ENCODE measurements around the gene GTF3C4.
A peak's percentile ranks its signal among the peaks of the same experiment; 100 is the strongest.

The GTF3C4 gene, protein sequence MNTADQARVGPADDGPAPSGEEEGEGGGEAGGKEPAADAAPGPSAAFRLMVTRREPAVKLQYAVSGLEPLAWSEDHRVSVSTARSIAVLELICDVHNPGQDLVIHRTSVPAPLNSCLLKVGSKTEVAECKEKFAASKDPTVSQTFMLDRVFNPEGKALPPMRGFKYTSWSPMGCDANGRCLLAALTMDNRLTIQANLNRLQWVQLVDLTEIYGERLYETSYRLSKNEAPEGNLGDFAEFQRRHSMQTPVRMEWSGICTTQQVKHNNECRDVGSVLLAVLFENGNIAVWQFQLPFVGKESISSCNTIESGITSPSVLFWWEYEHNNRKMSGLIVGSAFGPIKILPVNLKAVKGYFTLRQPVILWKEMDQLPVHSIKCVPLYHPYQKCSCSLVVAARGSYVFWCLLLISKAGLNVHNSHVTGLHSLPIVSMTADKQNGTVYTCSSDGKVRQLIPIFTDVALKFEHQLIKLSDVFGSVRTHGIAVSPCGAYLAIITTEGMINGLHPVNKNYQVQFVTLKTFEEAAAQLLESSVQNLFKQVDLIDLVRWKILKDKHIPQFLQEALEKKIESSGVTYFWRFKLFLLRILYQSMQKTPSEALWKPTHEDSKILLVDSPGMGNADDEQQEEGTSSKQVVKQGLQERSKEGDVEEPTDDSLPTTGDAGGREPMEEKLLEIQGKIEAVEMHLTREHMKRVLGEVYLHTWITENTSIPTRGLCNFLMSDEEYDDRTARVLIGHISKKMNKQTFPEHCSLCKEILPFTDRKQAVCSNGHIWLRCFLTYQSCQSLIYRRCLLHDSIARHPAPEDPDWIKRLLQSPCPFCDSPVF

DNA sequence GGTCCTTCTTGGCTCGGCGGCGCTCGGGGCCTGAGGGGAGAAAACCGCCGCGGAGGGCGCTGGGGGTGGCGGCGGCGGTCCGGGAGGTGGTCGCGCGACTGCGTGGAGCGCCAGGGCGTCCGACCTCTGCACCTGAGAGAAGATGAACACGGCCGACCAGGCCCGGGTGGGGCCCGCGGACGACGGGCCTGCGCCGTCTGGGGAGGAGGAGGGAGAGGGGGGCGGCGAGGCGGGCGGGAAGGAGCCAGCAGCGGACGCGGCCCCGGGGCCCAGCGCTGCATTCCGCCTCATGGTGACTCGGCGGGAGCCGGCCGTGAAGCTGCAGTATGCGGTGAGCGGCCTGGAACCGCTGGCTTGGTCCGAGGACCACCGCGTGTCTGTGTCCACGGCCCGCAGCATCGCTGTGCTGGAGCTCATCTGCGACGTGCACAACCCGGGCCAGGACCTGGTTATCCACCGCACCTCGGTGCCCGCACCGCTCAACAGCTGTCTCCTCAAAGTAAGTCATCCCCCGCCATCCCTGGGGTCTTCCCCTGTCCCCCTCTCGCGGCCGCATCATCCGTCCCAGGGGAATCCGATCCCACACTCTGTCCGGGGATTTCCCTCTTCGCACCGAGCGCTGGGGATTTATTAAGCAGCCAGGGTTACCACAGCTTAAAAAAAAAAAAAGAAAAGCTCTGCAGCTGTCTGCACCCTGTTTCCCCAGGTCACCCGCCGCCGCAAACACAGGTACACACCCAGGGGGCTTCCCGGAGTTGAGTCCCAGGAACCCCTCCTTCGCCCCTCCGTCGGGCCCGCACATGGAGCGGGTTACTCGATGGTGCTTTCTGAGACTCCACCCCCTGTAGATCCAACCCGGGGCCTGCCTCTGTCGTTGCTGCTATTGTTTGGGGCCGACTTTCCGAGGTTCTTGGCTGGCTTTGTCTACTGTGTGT, at the start of gene GTF3C4:
Gene GTF3C4, plus strand, starts transcription at position 8 of the 935 bp plus-strand sequence. Its CDS starts 135 bp downstream, at position 143.
- DNase-seq (ENCODE audit: extremely low read depth, insufficient read length), result peak; percentile 70
- H3K27me3 ChIP-seq (replicated peaks; ENCODE audit: control insufficient read depth, insufficient read depth, low read length), result no peaks in the 10 kb centered on the region
- H3K36me3 ChIP-seq (ENCODE audit: control insufficient read depth, insufficient read depth, low read length), result no peaks in the 10 kb centered on the region
- TF ChIP-seq, protein P1, sequence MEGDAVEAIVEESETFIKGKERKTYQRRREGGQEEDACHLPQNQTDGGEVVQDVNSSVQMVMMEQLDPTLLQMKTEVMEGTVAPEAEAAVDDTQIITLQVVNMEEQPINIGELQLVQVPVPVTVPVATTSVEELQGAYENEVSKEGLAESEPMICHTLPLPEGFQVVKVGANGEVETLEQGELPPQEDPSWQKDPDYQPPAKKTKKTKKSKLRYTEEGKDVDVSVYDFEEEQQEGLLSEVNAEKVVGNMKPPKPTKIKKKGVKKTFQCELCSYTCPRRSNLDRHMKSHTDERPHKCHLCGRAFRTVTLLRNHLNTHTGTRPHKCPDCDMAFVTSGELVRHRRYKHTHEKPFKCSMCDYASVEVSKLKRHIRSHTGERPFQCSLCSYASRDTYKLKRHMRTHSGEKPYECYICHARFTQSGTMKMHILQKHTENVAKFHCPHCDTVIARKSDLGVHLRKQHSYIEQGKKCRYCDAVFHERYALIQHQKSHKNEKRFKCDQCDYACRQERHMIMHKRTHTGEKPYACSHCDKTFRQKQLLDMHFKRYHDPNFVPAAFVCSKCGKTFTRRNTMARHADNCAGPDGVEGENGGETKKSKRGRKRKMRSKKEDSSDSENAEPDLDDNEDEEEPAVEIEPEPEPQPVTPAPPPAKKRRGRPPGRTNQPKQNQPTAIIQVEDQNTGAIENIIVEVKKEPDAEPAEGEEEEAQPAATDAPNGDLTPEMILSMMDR (IDR thresholded peaks at IDR 0.05; ENCODE audit: insufficient read depth, low read length, poor library complexity, severe bottlenecking), result no peak
- H3K4me3 ChIP-seq (replicated peaks; ENCODE audit: low read depth, low read length), result peak within 1 kb of the TSS; percentile 96

DNA sequence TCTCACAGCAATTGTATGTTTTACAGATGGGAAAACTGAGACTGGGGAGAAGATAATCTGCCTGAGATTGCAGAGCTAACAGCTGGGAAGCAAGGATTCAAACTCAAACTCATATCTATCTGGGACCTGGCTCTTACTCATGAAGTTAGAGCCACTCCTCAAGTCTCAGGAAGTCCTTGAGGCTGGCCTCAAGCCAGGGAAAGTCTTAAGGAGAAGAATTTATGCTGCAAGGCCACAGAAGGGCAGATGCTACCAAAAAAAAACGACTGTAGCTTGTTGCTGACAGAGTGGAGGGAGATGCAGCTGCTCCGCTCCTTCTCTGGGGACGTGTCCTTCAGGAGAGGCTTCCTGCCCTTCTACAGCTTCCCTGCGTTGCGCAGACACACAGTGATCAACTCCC, 48.1 kb upstream of the GTF3C4 start:
- TF ChIP-seq, protein P1 (IDR thresholded peaks at IDR 0.05; ENCODE audit: insufficient read depth, low read length, poor library complexity, severe bottlenecking), result no peak
- H3K4me3 ChIP-seq (replicated peaks; ENCODE audit: low read depth, low read length), result no peak overlapping the region
- no peaks in the 10 kb centered on the region for H3K27me3 ChIP-seq (replicated peaks; ENCODE audit: control insufficient read depth, insufficient read depth, low read length)
- no peak for DNase-seq (ENCODE audit: extremely low read depth, insufficient read length)
- peaks cover 14% of the 10 kb centered on the region for H3K36me3 ChIP-seq (ENCODE audit: control insufficient read depth, insufficient read depth, low read length)

- DNase-seq (ENCODE audit: extremely low read depth, insufficient read length), result no peak
- Histone ChIP-seq H3K27me3 (replicated peaks; ENCODE audit: control insufficient read depth, insufficient read depth, low read length) (no peaks in the 10 kb centered on the region), H3K4me3 (replicated peaks; ENCODE audit: low read depth, low read length) (no peak overlapping the region), H3K36me3 (ENCODE audit: control insufficient read depth, insufficient read depth, low read length) (peaks cover 20% of the 10 kb centered on the region)
- TF ChIP-seq, protein P1 (IDR thresholded peaks at IDR 0.05; ENCODE audit: insufficient read depth, low read length, poor library complexity, severe bottlenecking), result no peak
Measured at GRCh38 chr9:132626285-132626684, 44.0 kb upstream of the GTF3C4 start.

DNA sequence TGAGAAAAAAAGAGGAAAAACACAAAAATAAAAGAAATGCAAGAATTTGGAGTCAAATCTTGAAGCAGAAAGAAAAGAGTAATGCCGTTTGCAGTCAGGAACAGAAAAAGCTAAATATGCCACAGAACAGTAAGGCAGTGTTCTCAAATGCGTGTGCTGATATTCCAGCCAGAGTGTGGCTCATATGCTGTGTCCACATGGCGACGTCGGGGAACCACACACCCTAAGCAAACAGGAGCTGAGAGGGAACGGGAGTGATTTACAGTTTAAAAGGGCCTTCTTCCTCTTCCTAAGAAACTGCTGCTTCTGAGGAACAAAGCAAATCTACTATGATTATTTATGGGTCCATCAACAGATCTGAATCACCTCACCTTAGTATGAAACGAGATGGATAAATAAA, 43.2 kb upstream of the GTF3C4 start:
- DNase-seq (ENCODE audit: extremely low read depth, insufficient read length), result no peak
- peaks cover 18% of the 10 kb centered on the region for H3K36me3 ChIP-seq (ENCODE audit: control insufficient read depth, insufficient read depth, low read length)
- TF ChIP-seq, protein P1 (IDR thresholded peaks at IDR 0.05; ENCODE audit: insufficient read depth, low read length, poor library complexity, severe bottlenecking), result no peak
- no peak overlapping the region for H3K4me3 ChIP-seq (replicated peaks; ENCODE audit: low read depth, low read length)
- H3K27me3 ChIP-seq (replicated peaks; ENCODE audit: control insufficient read depth, insufficient read depth, low read length), result no peaks in the 10 kb centered on the region

DNA sequence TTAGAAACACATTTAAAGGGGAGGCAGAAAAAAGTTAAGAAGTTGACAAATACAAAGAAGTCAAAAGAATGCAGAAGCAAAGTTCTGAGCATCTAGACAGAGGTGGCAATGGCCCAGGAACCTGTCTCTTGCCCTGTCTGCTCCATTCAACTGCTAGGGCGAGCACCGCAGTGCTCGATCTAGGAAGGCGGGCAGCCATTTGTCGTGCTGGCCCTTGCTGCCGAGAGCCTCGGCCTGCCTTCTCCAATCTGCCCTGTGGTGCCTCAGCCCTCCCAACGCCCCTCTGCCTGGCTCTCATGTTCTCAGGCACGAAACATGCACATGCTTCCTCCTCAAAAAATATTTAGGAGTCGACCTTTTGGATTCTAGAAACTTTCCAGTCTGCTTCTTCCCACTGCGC, 42.7 kb upstream of the GTF3C4 start:
- TF ChIP-seq, protein P1 (IDR thresholded peaks at IDR 0.05; ENCODE audit: insufficient read depth, low read length, poor library complexity, severe bottlenecking), result no peak
- peaks cover 17% of the 10 kb centered on the region for H3K36me3 ChIP-seq (ENCODE audit: control insufficient read depth, insufficient read depth, low read length)
- no peak overlapping the region for H3K4me3 ChIP-seq (replicated peaks; ENCODE audit: low read depth, low read length)
- no peaks in the 10 kb centered on the region for H3K27me3 ChIP-seq (replicated peaks; ENCODE audit: control insufficient read depth, insufficient read depth, low read length)
- no peak for DNase-seq (ENCODE audit: extremely low read depth, insufficient read length)
